Measurements from ENCODE around the gene CDS2.

DNA sequence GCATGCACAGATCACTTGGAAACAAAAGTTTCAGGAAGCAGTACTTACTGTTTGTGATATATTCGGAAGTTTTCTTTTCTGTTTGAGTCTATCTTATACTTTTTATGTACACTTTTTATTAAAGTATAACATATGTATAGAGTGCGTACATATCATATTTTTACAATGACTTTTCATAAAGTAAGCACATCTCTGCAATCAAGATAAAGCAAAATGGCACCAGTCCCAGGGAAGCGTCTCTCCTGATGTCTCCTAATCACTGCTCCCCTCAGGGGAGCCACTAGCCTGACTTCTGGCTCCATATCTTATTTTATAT, 26.3 kb downstream of the CDS2 start:
- TF ChIP-seq, protein P1, sequence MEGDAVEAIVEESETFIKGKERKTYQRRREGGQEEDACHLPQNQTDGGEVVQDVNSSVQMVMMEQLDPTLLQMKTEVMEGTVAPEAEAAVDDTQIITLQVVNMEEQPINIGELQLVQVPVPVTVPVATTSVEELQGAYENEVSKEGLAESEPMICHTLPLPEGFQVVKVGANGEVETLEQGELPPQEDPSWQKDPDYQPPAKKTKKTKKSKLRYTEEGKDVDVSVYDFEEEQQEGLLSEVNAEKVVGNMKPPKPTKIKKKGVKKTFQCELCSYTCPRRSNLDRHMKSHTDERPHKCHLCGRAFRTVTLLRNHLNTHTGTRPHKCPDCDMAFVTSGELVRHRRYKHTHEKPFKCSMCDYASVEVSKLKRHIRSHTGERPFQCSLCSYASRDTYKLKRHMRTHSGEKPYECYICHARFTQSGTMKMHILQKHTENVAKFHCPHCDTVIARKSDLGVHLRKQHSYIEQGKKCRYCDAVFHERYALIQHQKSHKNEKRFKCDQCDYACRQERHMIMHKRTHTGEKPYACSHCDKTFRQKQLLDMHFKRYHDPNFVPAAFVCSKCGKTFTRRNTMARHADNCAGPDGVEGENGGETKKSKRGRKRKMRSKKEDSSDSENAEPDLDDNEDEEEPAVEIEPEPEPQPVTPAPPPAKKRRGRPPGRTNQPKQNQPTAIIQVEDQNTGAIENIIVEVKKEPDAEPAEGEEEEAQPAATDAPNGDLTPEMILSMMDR (IDR thresholded peaks at IDR 0.05): no peak
- no peak for TF ChIP-seq POLR2A (IDR thresholded peaks at IDR 0.05)
- no peak for TF ChIP-seq EP300 (IDR thresholded peaks at IDR 0.05)

All from sigmoid colon (tissue), 4 donors.